IMR-90 (cell line): ENCODE measurements around the gene THAP5. TPM values are rescaled to one million over a fixed set of nuclear protein-coding genes. Genes with fewer than 3 reads are reported as not detected.

Experiments used
- ATAC-seq: fragments of 200-7000 bp; cut with Tn5 transposase; 2 replicates; pipeline ENCODE4 v1.9.1; 2020; ENCODE audit warnings: low read depth, mild to moderate bottlenecking, moderate library complexity
- BruUV-seq: library from RNA; stranded (reverse); fragments of 400-500 nt; replicated peaks from 2 replicates; lab custom pipeline; 2021; lab: Mats Ljungman, UMichigan
- CTCF ChIA-PET: fragments of 300-600 bp; formaldehyde crosslinking; extraction: SDS; loops from one replicate; lab custom pipeline; 2021; ENCODE audit warnings: antibody characterized with exemption; lab: Yijun Ruan, JAX
- POLR2A ChIA-PET: fragments of 300-600 bp; sonication (Branson Sonifier 250); formaldehyde crosslinking; loops from one replicate; lab custom pipeline; 2022; ENCODE audit warnings: antibody characterized with exemption; ENCODE audit not compliant: unreplicated experiment; lab: Charles Lee
- DNase-seq: peaks from one replicate; pipeline ENCODE4 v3.0.0; 2013
- H2AFZ ChIP-seq: replicated peaks from 2 replicates; pipeline ENCODE3; 2013; ENCODE audit warnings: low read length, mild to moderate bottlenecking; ENCODE audit not compliant: poor library complexity
- H2AK5ac ChIP-seq: 2 replicates; pipeline ENCODE4 v1.6.1; 2013; ENCODE audit warnings: low read depth, low read length, inconsistent platforms
- H2AK9ac ChIP-seq: replicated peaks from 2 replicates; pipeline ENCODE3; 2013; ENCODE audit warnings: mild to moderate bottlenecking, low read depth, low read length, moderate library complexity; ENCODE audit not compliant: poor library complexity
- H2BK120ac ChIP-seq: 2 replicates; pipeline ENCODE4 v1.6.1; 2013; ENCODE audit warnings: low read depth, low read length, inconsistent platforms
- H2BK15ac ChIP-seq: 3 replicates; pipeline ENCODE4 v1.6.1; 2013; ENCODE audit warnings: low read depth, low read length, inconsistent platforms
- H2BK20ac ChIP-seq: 2 replicates; pipeline ENCODE4 v1.6.1; 2013; ENCODE audit warnings: low read depth, mild to moderate bottlenecking, inconsistent platforms, low read length, moderate library complexity
- H2BK5ac ChIP-seq: 2 replicates; pipeline ENCODE4 v1.6.1; 2013; ENCODE audit warnings: mild to moderate bottlenecking, low read depth, low read length, inconsistent platforms; ENCODE audit not compliant: poor library complexity, severe bottlenecking
- H3K14ac ChIP-seq: replicated peaks from 2 replicates; pipeline ENCODE4 v1.6.1; 2013; ENCODE audit warnings: low read depth, low read length, inconsistent platforms
- H3K18ac ChIP-seq: 2 replicates; pipeline ENCODE4 v1.6.1; 2013; ENCODE audit warnings: low read depth, low read length, control low read depth
- H3K23ac ChIP-seq: 2 replicates; pipeline ENCODE4 v1.6.1; 2013; ENCODE audit warnings: low read depth, low read length, inconsistent platforms
- H3K27ac ChIP-seq: 2 replicates; pipeline ENCODE4 v1.5.1; 2013; ENCODE audit warnings: mild to moderate bottlenecking, control low read depth, low read length; ENCODE audit not compliant: insufficient read depth
- H3K27me3 ChIP-seq: 2 replicates; pipeline ENCODE4 v1.6.1; 2013; ENCODE audit warnings: low read length; ENCODE audit not compliant: control insufficient read depth, insufficient read depth
- H3K36me3 ChIP-seq: 2 replicates; pipeline ENCODE4 v1.6.1; 2013; ENCODE audit warnings: low read length, mixed read lengths; ENCODE audit not compliant: control insufficient read depth, insufficient read depth
- H3K4ac ChIP-seq: 2 replicates; pipeline ENCODE4 v1.6.1; 2013; ENCODE audit warnings: low read depth, low read length, inconsistent platforms
- H3K4me1 ChIP-seq: 2 replicates; pipeline ENCODE4 v1.6.1; 2013; ENCODE audit warnings: low read length, mixed read lengths; ENCODE audit not compliant: control insufficient read depth, insufficient read depth
- H3K4me2 ChIP-seq: 2 replicates; pipeline ENCODE4 v1.6.1; 2013; ENCODE audit warnings: low read depth, mild to moderate bottlenecking, control low read depth, low read length, moderate library complexity
- H3K4me3 ChIP-seq: 2 replicates; pipeline ENCODE4 v1.5.1; 2013; ENCODE audit warnings: low read depth, mild to moderate bottlenecking, control low read depth, low read length, moderate library complexity; ENCODE audit not compliant: insufficient read depth
- H3K56ac ChIP-seq: 2 replicates; pipeline ENCODE4 v1.6.1; 2013; ENCODE audit warnings: low read length, inconsistent platforms; ENCODE audit not compliant: insufficient read depth; ENCODE audit errors: extremely low read depth
- H3K79me1 ChIP-seq, 2 experiments: 2 replicates each; pipeline ENCODE4 v1.6.1; 2013; ENCODE audit warnings: low read length in 2 of 2, inconsistent platforms in 1 of 2, low read depth in 1 of 2
- H3K9ac ChIP-seq: 2 replicates; pipeline ENCODE4 v1.6.1; 2013; ENCODE audit warnings: low read depth, low read length, control low read depth
- H3K9me1 ChIP-seq: 2 replicates; pipeline ENCODE4 v1.6.1; 2013; ENCODE audit warnings: low read length, inconsistent platforms; ENCODE audit not compliant: insufficient read depth
- H3K9me3 ChIP-seq: 2 replicates; pipeline ENCODE4 v1.6.1; 2013; ENCODE audit warnings: low read length; ENCODE audit not compliant: control insufficient read depth, insufficient read depth
- H4K20me1 ChIP-seq: 2 replicates; pipeline ENCODE4 v1.6.1; 2013; ENCODE audit warnings: low read length, inconsistent platforms; ENCODE audit not compliant: insufficient read depth
- H4K5ac ChIP-seq: 2 replicates; pipeline ENCODE4 v1.6.1; 2013; ENCODE audit warnings: mild to moderate bottlenecking, low read depth, low read length, control low read depth
- H4K8ac ChIP-seq, 2 experiments: 2 replicates each; pipeline ENCODE4 v1.6.1; 2013; ENCODE audit warnings: low read depth in 2 of 2, low read length in 2 of 2, control low read depth in 1 of 2, inconsistent platforms in 1 of 2
- H4K91ac ChIP-seq: 2 replicates; pipeline ENCODE4 v1.6.1; 2013; ENCODE audit warnings: low read depth, low read length, inconsistent platforms; ENCODE audit not compliant: insufficient read depth
- CEBPB ChIP-seq: IDR thresholded peaks from 2 replicates; pipeline ENCODE4 v1.6.1; 2012; ENCODE audit warnings: low read depth, low read length, improper control_type of control experiment
- RAD21 ChIP-seq: IDR thresholded peaks from 2 replicates; pipeline ENCODE4 v1.6.1; 2012; ENCODE audit warnings: low read length, improper control_type of control experiment
- SMC3 ChIP-seq: fragments of 150-350 bp; IDR thresholded peaks from 2 replicates; pipeline ENCODE4 v1.6.1; 2016; ENCODE audit warnings: low read depth, mild to moderate bottlenecking, antibody characterized with exemption, low read length, moderate library complexity
- WGBS, 2 experiments: methylation state at CpG; one replicate each; pipeline versions ENCODE4 v1.1.5 to v1.1.7; 2013; ENCODE audit warnings: missing lambda C conversion rate in 2 of 2; ENCODE audit not compliant: insufficient read length in 1 of 2; ENCODE audit errors: extremely low coverage in 2 of 2; 5-methylcytosine and 5-hydroxymethylcytosine counted together
- dilution Hi-C: fragments of 300-500 bp; cut with HindIII; formaldehyde crosslinking; loops from one replicate; pipeline ENCODE4 v1.14.3; 2018; ENCODE audit warnings: low sequenced_read_pairs; ENCODE audit not compliant: unreplicated experiment
- in situ Hi-C: fragments of 300-500 bp; cut with MboI; formaldehyde crosslinking; loops from 3 replicates; pipeline ENCODE4 v1.14.3; 2019; ENCODE audit warnings: low sequenced_read_pairs, inconsistent platforms, mixed read lengths
- intact Hi-C: fragments of 100-400 bp; cut with micrococcal nuclease; formaldehyde crosslinking; loops from 2 replicates; pipeline ENCODE4 v1.10.0; 2022
- polyA plus RNA-seq, 3 experiments: library from polyadenylated mRNA; depleted of rRNA; stranded (reverse); fragments of >200 nt; gene quantifications; 2 replicates each; pipeline ENCODE4 v1.2.3, GENCODE V29; 2012; ENCODE audit warnings: low replicate concordance in 1 of 3
- total RNA-seq: library from RNA; depleted of rRNA; stranded (reverse); fragments of >200 nt; gene quantifications from 2 replicates; pipeline ENCODE4 v1.2.3, GENCODE V29; 2012
- TF ChIP-seq, protein P1 (sequence below): conservative IDR thresholded peaks from 2 replicates; pipeline ENCODE4 v1.5.1; 2012; ENCODE audit warnings: mild to moderate bottlenecking, low read depth, low read length, improper control_type of control experiment

The THAP5 gene
- total and polyA plus RNA-seq, 2 of the 4 experiments (the other 2 are of a cell fraction): 6.7 to 23.7 TPM

- H3K27ac ChIP-seq: no peak overlapping the region
- H2AK5ac ChIP-seq: no peak overlapping the region
- H3K36me3 ChIP-seq: no peaks in the 10 kb centered on the region
- H3K4me2 ChIP-seq: no peak overlapping the region
- no peak overlapping the region for H2AK9ac ChIP-seq
- peak; percentile 65 for ATAC-seq
- no peak overlapping the region for H3K23ac ChIP-seq
- H4K8ac ChIP-seq: no peak overlapping the region
- H3K18ac ChIP-seq: no peak overlapping the region
- no peak overlapping the region for H2BK120ac ChIP-seq
- no peak overlapping the region for H4K91ac ChIP-seq
- H3K4ac ChIP-seq: no peak overlapping the region
- H2BK20ac ChIP-seq: no peak overlapping the region
- dilution Hi-C loops (no loop called here), intact Hi-C loops (no loop called here), in situ Hi-C loops (loop anchor here (25.0 kb wide), 1 partner anchor 1824 kb away; no protein-coding TSS in a partner anchor)
- no peak overlapping the region for H3K14ac ChIP-seq
- ChIA-PET POLR2A (no interaction called here), CTCF (interaction anchor here (0.5 to 1.3 kb wide), 2 partner anchors 7 to 10 kb away, joined by 3 read pairs; no protein-coding TSS in a partner anchor)
- no CpG with 5 or more reads among the region's 5 CpGs for WGBS, 2 experiments
- no peaks in the 10 kb centered on the region for H3K4me1 ChIP-seq
- H4K20me1 ChIP-seq: no peaks in the 10 kb centered on the region
- no peak overlapping the region for H2BK5ac ChIP-seq
- H3K9me3 ChIP-seq: no peaks in the 10 kb centered on the region
- no peak overlapping the region for H2BK15ac ChIP-seq
- no peak overlapping the region for H3K4me3 ChIP-seq
- peaks cover 2% of the 10 kb centered on the region for H3K27me3 ChIP-seq
- no TSS peak for BruUV-seq
- no peaks in the 10 kb centered on the region for H3K9me1 ChIP-seq
- H3K9ac ChIP-seq: no peak overlapping the region
- H4K5ac ChIP-seq: no peak overlapping the region
- no peak overlapping the region for H3K56ac ChIP-seq
- TF ChIP-seq CEBPB: no peak
- peak; percentile 65 for TF ChIP-seq RAD21
- TF ChIP-seq SMC3: peak; percentile 44; the same call in 1 of the 2 replicates
- TF ChIP-seq, protein P1, sequence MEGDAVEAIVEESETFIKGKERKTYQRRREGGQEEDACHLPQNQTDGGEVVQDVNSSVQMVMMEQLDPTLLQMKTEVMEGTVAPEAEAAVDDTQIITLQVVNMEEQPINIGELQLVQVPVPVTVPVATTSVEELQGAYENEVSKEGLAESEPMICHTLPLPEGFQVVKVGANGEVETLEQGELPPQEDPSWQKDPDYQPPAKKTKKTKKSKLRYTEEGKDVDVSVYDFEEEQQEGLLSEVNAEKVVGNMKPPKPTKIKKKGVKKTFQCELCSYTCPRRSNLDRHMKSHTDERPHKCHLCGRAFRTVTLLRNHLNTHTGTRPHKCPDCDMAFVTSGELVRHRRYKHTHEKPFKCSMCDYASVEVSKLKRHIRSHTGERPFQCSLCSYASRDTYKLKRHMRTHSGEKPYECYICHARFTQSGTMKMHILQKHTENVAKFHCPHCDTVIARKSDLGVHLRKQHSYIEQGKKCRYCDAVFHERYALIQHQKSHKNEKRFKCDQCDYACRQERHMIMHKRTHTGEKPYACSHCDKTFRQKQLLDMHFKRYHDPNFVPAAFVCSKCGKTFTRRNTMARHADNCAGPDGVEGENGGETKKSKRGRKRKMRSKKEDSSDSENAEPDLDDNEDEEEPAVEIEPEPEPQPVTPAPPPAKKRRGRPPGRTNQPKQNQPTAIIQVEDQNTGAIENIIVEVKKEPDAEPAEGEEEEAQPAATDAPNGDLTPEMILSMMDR: peak; percentile 63
- no peaks in the 10 kb centered on the region for H3K79me1 ChIP-seq
- no peak overlapping the region for H2AFZ ChIP-seq
- peak; percentile 25 for DNase-seq
Measured at GRCh38 chr7:108613147-108613948, 43.8 kb upstream of the THAP5 start.
